ENCODE measurements around the gene ACSL3.

The ACSL3 gene

DNA sequence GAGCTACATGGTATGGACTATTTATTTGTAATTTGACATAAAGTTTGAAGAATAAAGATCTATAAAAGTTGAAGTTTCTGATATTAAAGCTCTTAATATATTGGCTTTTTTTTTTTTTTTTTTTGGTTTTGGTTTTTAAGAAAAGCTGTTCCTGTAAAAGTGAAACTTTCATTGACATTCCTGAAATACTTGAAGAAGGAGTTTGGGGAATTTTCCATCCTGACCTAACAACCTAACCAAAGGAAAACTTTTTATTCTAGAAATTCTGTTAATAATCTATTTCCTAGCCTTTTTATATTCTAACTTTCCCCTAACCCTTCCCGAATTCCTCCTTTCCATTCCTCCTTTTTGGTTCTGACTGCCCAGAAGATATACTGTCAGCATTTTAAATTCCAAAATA, 83.7 kb downstream of the ACSL3 start:
- DNase-seq, result no peak

DNA sequence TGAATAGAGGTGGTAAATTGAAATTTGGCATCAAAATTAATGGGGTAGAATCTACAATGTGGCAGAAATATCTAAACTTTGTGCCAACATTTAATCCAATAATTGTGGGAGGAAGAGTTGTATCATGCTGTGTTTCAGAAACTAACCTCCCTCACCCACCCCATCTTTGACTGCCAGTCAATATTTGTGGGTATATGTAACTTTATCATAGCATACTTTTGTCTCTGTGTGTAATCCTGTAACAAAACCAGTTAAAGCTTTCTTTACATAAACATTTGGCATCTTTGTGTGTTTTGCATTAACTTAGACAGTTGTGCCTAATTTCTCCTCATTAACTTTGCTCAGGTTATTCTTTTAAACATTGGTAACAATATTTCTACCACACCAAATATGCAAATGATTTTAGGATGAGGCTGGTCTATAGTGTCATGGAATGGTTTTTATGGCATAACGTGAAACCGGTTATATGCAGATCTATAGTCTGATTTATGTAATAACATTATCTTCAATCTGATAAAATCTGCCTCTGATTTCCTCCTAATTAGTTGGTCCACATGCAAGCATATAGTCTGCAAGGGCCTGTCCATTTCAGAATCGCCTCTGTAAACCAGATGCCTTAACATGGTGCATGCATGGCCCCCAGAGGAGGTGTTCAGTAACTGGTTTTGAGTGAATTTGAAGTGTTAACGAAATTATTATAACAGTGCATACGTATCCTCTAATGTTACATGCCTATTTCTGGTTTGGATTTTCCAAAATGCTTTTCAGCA, 84.3 kb downstream of the ACSL3 start:
- no peak for DNase-seq

DNA sequence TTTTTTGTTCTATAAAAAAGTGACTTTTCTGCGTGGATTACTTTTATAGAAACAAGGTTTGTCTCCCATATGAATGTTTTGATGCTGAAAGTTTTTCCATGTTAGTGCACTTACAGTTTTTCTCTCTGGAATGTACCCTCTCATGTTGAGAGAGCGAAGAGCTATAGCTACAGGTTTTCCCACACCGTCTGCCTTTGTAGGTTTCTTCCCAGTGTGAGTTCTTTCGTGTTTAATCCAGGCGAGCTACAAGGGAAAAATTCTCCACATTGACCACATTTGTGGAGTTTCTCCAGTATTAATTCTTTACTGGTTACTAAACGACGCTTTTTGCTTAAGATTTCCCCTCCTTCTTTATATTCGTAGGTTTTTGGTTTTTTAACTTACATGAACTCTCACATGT, 85.1 kb downstream of the ACSL3 start:
- no peak for DNase-seq

- no peak for DNase-seq
These were observed 86.0 kb downstream of the ACSL3 start for GRCh38 chr2:222946700-222947287.

DNA sequence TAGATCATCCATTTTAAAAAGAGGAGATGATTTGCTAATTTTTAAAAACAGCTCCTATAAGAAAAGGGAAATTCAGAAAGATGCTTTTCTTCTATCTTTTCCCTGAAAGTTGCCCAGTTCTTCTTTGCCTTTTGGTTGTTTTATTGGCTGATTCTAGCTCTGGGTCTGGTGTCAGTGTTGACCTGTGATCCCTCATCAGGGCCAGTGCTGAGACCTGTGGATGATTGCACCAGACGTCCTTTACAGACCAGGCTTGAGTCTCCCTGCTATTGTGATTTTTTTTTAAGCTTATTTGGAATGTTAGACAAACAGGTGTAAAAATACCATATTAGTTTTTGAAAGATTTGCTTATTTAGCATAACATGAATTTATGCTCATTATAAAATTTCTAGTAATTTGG, 88.2 kb downstream of the ACSL3 start:
- DNase-seq, result no peak

- DNase-seq, result no peak
These were observed 89.0 kb downstream of the ACSL3 start for GRCh38 chr2:222949690-222950323.

DNA sequence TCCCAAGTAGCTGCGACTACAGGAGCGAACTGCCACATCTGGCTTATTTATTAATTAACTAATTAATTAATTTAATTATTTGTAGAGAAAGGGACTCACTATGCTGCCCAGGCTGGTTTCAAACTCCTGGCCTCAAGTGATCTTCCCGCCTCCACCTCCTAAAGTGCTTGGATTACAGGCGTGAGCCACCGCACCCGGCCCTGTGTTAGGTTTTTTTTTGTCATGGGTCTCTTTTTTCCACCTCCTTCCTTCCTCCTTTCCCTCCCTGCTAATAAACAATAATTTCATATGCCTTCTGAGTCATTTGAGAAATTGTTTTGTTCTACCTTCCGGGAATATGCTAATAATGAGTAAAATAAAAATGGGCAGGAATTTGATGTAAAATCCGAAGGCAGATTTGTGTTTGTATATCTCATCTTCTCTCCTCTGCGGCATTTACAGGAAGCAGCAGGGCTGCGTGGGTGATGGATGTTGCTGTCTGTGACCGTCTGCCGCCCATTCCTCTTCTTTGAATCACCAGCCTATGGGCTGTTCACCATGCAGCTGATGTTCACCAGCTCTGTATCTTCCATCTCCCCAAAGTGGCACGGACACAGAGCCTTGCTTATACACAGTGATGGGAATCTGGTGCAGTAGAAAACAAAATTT, 89.9 kb downstream of the ACSL3 start:
- DNase-seq, result no peak

- DNase-seq, result no peak
These were observed 91.4 kb downstream of the ACSL3 start for GRCh38 chr2:222952204-222952603.

GRCh38 chr2:222955008-222955407, 94.2 kb downstream of the ACSL3 start:
- peak; percentile 17 for DNase-seq

GRCh38 chr2:222959358-222959757, 98.5 kb downstream of the ACSL3 start:
- no peak for DNase-seq

GRCh38 chr2:222960126-222960525, 99.3 kb downstream of the ACSL3 start:
- DNase-seq, result no peak

DNA sequence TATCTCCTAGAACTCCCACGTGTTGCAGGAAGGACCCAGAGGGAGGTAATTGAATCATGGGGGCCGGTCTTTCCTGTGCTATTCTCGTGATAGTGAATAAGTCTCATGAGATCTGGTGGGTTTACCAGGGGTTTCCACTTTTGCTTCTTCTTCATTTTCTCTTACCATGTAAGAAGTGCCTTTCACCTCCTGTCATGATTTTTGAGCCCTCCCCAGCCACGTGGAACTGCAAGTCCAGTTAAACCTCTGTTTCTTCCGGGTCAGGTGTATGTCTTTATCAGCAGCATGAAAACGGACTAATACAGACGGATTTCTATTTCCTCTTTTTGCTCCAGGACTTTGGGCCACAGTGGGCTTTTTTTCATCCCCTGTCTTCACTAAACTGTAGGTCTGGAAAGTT, 102.8 kb downstream of the ACSL3 start:
- DNase-seq, result no peak

- no peak for DNase-seq
These were observed 103.7 kb downstream of the ACSL3 start for GRCh38 chr2:222964376-222965031.

DNA sequence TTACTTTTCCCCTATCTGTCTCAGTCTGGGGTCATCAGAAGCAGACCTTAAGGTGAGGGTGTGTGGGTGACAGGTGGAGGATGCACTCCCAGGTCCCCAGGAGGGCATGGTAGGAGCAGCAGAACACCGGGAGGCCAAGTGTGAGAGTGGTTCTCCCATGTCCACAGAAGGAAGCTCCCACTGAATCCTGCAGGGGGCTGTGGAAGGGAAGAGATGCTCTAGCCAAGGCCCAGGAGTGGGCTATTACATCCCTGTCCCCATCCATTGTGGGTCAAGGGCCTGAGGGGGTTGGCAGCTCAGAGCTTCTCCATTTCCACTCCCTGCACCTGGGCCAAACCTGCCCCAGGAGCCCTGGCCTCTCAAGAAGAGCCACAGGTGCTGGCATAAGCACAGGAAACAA, 104.7 kb downstream of the ACSL3 start:
- DNase-seq, result no peak

GRCh38 chr2:222968550-222969155, 107.8 kb downstream of the ACSL3 start:
- no peak for DNase-seq

- DNase-seq, result peak; percentile 47
These were observed 108.7 kb downstream of the ACSL3 start for GRCh38 chr2:222969491-222969890.

- DNase-seq, result no peak
These were observed 111.6 kb downstream of the ACSL3 start for GRCh38 chr2:222972420-222972819.

DNA sequence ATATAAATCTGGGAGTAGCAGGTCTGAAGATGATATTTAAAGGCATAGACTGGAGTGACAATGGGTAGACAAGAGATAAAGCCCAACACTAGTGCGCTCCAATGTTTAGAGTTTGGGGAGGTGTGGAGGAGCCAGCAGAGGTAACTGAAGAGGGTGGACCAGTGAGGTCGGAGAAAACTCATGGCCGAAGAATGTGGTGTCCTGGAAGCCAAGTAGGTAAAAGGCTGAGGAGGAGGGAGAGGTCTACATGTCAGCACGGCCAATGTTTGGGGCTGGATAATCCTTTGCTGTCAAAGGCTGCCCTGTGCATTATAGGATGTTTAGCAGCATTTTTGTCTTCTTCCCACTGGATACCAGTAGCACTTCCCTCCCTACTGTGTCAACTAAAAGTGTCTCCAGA, 112.4 kb downstream of the ACSL3 start:
- no peak for DNase-seq

DNA sequence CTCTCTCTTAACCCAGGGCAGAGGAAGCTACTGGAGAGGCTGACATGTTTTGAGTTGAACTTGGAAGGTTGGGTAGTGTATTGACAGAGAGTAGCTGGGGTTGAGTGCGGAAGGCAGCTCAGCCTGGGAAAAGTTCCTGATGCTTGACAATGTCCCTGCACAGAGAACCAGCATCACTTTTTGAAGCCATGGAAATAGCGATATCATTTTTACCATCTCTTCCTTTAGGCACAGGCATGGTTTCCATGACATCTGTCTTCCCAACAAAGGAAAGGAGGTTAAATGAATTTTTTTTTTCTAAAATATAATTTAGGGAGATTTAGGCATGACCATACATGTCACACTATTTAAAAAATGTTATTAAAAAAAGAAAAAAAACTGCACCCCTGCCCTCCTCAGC, 112.9 kb downstream of the ACSL3 start:
- DNase-seq, result no peak

DNA sequence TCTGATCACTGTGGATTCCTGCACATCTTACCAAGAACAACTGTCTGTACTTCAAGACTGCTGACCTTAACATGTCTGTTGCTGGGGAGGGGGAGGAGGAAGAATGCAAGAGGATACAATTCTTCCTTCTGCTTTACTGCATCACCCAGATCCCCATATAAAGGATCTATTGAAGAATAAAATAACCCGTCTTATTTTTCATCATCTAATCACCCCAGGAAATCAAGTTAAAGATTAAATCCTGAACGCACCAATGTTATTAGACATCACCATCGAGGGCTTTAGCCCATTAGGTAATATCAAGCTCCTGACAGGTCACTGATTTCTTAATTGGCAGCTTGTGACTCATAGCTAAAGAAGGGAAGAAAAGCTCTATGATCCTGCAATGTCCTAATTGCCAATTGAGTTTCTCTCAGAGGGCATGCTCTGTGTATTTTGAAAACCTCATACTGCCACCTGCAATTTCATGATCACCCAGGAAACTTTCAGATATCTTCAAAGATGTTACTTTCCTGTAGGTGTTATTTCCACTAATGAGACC, 115.8 kb downstream of the ACSL3 start:
- no peak for DNase-seq

- DNase-seq, result no peak
These were observed 116.3 kb downstream of the ACSL3 start for GRCh38 chr2:222977121-222977520.

GRCh38 chr2:222978850-222979249, 118.0 kb downstream of the ACSL3 start:
- DNase-seq, result no peak

- DNase-seq, result no peak
These were observed 118.6 kb downstream of the ACSL3 start for GRCh38 chr2:222979484-222979883.
